ENCODE data around the gene PKD1.

PKD1 gene

GRCh38 chr16:2167068-2167638 lies 31.5 kb upstream of the PKD1 start:
- no peak for DNase-seq

- DNase-seq, result no peak
These were observed 30.8 kb upstream of the PKD1 start for GRCh38 chr16:2166263-2167067.

- DNase-seq, result no peak
These were observed 30.2 kb upstream of the PKD1 start for GRCh38 chr16:2165861-2166260.

GRCh38 chr16:2163211-2163881 lies 27.6 kb upstream of the PKD1 start:
- no peak for DNase-seq

DNA sequence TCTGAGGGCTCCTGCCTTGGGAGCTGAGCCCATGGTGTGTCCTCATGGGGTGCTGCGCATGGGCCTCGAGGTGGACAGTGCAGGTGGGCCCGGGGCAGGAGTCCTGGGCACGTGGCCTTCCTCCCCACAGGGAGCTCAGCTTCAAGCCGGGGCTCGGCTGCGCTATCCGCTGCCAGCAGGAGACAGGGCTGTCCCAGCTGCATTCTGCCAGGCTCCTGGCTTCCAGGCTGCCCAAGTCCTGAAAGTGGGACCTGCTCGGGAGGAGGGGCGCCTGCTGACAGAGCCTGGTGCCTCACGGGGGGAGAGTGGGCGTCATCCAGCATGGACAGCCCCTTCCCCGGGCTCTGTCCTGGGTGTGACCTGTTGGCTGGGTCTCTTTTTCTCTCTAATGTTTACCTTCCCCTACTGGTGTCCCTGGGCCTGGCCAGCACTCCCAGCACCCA lies 27.0 kb upstream of the PKD1 start:
- no peak for DNase-seq

DNA sequence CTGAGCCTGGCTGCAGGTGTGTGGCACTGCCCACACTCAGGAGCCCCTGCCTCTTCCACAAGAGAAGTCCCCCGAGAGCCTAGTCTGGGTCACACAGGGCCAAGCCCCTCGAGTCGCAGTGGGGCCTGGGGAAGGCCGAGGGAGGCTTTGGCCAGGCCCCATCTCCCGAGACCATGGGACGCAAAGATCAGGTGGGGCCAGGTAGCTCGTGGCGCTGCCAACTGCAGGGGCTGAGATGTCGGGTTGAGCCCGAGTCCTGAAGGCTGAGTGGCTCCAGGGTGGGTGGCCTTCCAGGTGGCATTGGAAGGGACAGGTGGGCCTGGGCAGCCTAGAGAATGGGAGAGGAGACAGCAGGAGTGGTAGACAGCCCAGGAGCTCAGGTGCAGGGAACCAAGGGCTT lies 26.2 kb upstream of the PKD1 start:
- no peak for DNase-seq

GRCh38 chr16:2160915-2161551 lies 25.3 kb upstream of the PKD1 start:
- DNase-seq, result no peak

- no peak for DNase-seq
These were observed 23.6 kb upstream of the PKD1 start for GRCh38 chr16:2159175-2159838.

DNA sequence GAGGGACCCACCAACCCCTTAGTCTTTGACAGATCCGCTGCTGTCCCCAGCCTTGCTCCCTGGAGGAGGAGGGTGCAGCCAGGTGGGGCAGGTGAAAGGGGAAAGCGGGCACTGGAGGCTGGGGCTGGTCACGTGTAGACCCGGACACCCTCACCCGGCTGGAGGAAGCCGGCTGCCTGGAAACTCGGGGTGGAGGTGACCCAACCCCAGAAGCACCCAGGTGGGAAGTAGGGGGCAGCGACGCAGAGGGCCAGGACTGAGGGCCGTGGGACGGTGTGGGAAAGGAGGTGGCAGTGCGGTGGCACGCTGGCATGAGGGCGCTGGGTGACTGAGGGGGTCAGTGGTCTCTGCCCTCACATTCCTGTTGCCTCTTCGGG lies 22.6 kb upstream of the PKD1 start:
- DNase-seq, result no peak

DNA sequence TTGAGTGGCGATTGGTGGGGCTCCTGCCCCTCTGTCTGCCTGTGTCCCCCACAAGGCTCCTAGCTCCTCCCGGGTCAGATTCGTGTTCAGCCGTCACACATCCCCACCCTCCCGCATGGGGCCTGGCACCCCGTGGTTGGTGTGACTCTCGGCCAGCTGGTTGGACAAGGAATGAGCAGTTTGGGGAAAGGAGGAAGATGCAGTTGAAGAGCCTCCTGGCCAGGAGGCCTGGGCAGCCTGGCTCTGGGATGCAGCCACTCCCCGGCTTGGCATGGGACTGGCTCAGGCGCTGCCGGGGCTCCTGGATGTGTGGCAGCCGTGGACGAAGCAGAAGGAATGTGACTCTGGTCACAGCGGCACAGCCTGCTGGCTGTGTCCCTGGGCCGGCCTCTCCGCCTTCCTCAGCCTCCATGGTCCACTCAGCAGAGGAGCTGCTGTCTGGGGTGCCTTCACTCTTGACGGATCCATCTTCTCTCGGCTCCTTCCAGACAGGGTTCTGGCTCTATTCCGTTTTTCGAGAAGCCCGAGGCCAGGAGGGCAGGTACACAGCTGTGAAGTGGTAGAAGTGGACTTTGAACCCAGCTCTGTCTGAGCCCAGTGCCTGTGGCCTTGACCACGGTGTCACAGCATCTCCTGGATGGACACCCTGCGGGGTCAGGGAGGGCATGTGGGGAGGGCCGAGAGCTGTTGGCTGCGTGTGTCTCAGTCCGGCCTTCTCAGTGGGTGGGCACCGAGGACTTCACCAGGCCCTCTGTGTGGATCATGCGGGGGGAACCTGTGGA lies 22.0 kb upstream of the PKD1 start:
- no peak for DNase-seq

GRCh38 chr16:2156849-2157224 lies 21.1 kb upstream of the PKD1 start:
- DNase-seq, result no peak

DNA sequence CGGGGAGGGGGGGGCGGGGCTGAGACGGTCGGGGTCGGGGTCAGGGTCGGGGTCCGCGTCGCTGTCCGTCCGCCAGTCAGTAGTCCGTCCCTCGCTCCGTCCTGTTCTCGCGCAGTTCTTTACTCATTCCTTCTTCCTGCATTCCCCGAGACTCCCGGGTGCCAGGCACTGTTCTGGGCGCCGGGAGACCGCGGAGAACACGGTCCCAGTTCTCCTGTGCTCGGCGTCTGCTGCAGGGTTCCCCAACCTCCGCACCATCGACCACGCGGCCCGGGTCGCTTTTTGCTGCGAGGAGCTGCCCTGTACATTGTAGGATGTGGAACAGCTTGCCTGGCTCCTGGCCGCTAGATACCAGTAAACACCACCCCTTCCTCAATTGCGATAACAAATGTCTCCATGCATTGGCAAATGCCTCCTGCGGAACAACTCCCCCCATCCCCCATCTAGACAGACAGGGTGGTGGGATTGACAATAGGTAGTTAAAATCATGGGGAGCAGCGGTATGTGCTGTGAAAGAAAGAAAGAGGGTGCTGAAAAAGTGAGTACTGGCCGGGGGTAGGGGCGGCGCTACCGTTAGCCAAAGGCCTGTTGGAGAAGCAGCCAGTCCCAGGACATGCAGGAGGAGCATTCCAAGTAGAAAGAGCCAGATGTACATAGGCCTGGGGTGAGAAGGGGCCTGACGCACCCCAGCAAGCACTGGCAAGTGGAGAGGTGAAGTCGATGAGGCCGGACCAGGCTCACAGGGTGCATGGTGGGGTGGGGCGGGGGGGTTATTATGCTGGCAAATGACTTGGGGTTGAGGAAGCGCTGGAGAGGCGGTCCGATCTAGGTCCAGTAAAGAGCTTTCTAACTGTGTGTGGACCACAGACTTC lies 20.5 kb upstream of the PKD1 start:
- DNase-seq, result no peak

GRCh38 chr16:2155091-2155950 lies 19.6 kb upstream of the PKD1 start, which contains the start of gene TRAF7:
TSS of gene TRAF7 (plus strand) at chr16:2155782. CDS start at chr16:2163921, 8,139 bp downstream.
- DNase-seq, result peak; percentile 100

DNA sequence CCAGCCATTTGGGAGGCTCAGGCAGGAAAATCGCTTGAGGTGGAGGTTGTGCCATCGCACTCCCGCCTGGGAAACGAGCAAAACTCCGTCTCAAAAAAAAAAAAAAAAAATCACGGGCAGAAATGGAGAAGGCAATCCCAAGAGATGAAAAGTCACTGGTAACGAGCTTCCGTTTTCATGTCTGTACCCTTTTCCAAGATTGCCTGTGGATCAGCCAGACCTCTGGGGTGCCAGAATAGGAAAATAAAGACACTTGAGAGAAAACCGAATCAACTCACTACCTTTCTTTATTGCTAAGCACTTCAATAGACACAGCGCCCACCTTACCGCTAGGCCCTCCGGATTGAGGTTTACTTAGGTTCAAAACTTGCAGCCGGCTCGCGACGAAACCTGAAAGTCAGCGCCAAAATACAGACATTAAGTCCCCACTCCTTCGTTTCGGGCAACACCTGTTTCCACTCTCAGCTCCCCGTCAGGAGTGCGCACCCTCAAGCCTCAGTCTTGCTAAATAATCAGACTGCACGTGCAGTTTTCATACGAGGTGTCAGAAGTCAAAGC lies 18.9 kb upstream of the PKD1 start:
- no peak for DNase-seq

DNA sequence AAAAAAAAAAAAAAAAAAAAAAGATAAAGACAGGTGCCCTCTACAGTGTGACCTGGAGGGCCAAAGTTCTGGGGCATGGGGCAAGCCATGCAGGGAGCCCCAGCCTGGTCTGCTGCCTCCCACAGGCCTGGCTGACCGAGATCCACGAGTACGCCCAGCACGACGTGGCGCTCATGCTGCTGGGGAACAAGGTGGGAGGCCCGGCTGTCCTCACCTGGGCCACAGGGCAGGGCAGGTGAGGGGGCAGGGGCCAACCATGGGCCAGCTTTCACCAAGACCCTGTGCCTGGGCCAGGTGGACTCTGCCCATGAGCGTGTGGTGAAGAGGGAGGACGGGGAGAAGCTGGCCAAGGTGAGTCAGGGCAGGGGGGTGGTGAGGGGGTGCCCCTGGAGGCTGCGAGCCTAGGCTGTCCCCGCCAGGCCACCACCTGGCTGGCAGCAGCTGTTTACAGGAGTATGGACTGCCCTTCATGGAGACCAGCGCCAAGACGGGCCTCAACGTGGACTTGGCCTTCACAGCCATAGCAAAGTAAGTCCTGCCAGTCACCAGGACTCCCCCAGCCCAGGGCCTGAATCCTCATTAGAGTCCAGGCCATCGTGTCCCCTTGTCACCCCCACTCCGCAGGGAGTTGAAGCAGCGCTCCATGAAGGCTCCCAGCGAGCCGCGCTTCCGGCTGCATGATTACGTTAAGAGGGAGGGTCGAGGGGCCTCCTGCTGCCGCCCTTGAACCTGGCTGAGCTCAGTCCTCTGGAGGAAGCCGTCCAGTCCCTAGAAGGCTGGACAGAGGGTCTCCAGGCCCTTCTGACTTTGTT lies 17.2 kb upstream of the PKD1 start:
- DNase-seq, result no peak

DNA sequence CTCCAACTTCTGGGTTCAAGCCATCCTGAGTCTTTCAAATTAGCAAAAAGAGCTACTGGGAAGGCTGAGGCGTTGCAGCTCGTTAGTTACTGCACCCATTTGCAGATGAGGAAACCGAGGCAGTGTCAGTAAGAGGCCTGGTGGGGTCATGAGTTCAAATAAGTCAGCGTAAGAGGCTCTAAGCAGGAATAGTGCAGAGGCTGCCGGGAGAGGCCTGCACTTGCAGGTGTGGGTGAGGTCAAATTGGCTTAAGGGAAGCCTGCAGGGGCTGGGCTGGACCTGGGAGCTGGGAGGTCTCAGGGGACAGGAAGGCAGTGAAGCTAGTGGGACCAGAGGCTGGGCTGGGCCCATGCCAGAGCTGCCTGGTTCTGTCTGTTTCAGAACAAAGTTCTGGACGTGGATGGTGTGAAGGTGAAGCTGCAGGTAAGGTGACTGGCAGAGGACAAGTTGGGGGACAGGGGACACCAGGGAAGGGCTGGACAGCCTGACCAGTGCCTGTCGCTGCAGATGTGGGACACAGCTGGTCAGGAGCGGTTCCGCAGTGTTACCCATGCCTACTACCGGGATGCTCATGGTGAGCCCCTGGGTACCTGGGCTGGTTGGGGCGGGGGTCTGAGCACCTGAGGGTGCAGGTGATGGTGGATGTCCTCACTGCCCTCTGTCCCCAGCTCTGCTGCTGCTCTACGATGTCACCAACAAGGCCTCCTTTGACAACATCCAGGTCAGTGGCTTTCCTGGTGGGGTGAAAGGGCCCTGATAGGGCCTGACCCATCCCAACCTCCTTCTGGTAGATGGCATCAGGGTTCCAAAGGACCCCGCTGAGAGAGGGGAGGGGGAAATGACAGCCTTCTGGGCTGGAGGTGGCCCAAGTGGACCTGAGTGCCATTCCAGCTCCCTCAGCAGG lies 15.7 kb upstream of the PKD1 start:
- no peak for DNase-seq

DNA sequence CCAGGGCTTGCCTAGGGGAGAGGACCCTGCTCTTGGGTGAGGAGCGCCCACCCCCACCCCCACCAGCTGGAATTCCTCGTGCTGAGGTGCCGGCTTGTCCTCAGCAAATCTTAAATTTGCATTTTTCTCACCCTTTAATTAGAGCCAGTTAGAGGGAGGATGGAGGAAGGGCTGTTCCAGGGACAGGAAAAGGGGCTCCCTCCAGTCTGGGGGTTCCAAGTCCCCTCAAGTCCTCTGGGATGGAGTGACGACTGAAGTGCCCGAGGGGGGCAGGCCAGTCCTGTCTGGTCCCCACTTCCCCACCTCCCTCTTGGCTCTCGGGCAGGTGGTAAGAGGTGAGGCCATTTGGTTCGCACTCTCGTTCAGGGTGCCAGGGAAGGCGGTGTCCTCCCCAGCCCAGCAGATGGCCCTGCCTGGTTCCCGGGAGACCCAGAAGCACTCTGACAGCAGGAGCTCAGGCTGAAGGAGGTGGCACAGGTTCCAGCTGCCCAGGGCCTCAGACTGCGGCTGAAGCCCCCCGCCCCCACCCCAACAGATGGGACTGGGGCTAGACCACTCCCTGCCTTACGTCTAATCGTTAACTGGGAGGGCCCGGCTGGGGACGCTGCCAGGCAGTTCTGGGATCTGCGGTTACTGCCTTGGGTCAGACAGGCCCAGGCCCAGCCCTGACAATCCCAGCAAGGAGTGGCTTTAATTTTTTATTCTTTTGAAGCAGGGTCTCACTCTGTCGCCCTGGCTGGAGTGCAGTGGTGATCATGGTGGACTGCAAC lies 14.9 kb upstream of the PKD1 start:
- peak; percentile 93 for DNase-seq
